Measurements from ENCODE around the gene HOXD1. TPM values are rescaled to one million over a fixed set of nuclear protein-coding genes. Genes with fewer than 3 reads are reported as not detected.

The HOXD1 gene
- total RNA-seq, 4 donors from 2014 or later, result 0.20 TPM; not detected in 3

- in situ Hi-C loops (cut with MboI; ENCODE audit: low sequenced_read_pairs in 4 of 4), result no loop called here
These were observed 31.5 kb upstream of the HOXD1 start, which contains the start of gene HOXD3 for GRCh38 chr2:176156807-176157498. Gene HOXD3 (plus strand): TSS chr2:176157307. CDS start chr2:176169115, 11,808 bp downstream.

GRCh38 chr2:176157499-176158185 is 30.8 kb upstream of the HOXD1 start:
- Histone ChIP-seq H3K27ac (no peak overlapping the region), H3K4me3 (peak overlapping the region in 3 of 4 donors; percentile 8 to 41 (median 30)), H3K9me3 (no peaks in the 10 kb centered on the region), H3K36me3 (no peaks in the 10 kb centered on the region), H3K27me3 (peaks cover 45 to 68% (median 59%) of the 10 kb centered on the region in 3 donors), H3K4me1 (peaks cover 4 to 5% of the 10 kb centered on the region in 2 donors)
- DNase-seq, result no peak
- no peak for ATAC-seq
- in situ Hi-C loops (cut with MboI; ENCODE audit: low sequenced_read_pairs in 4 of 4) (no loop called here), intact Hi-C loops (cut with DNase I; ENCODE audit: low total_unique reads) (no loop called here)
- no peak for TF ChIP-seq POLR2A (IDR thresholded peaks at IDR 0.05)
- TF ChIP-seq CTCF (IDR thresholded peaks at IDR 0.05 in 4 of 5, conservative IDR thresholded peaks at IDR 0.05 in 1 of 5), result no peak

More at GRCh38 chr2:176156807-176157498, 31.5 kb upstream of the HOXD1 start, which contains the start of gene HOXD3:
- TF ChIP-seq POLR2A (IDR thresholded peaks at IDR 0.05) (no peak), CTCF (IDR thresholded peaks at IDR 0.05 in 4 of 5, conservative IDR thresholded peaks at IDR 0.05 in 1 of 5) (no peak)
- Histone ChIP-seq H3K9me3 (no peaks in the 10 kb centered on the region), H3K4me1 (peaks cover 4 to 5% of the 10 kb centered on the region in 2 donors), H3K4me3 (peak within 1 kb of the TSS in 3 of 4 donors; percentile 8 to 41 (median 30)), H3K27ac (no peak within 1 kb of the TSS), H3K36me3 (no peaks in the 10 kb centered on the region), H3K27me3 (peaks cover 43 to 63% (median 53%) of the 10 kb centered on the region in 3 donors)
- ATAC-seq (no peak), DNase-seq (no peak)
- intact Hi-C loops (cut with DNase I; ENCODE audit: low total_unique reads), result no loop called here

- no peak for ATAC-seq
These were observed 30.3 kb upstream of the HOXD1 start for GRCh38 chr2:176158186-176158591.

More at GRCh38 chr2:176158186-176158591, 30.3 kb upstream of the HOXD1 start:
- no peak for DNase-seq
- no peak overlapping the region for H3K27ac ChIP-seq
- H3K9me3 ChIP-seq, result no peaks in the 10 kb centered on the region
- peaks cover 4 to 5% of the 10 kb centered on the region in 2 donors for H3K4me1 ChIP-seq
- peak overlapping the region in 1 of 4 donors; percentile 41 for H3K4me3 ChIP-seq
- in situ Hi-C loops (cut with MboI; ENCODE audit: low sequenced_read_pairs in 4 of 4), result no loop called here
- intact Hi-C loops (cut with DNase I; ENCODE audit: low total_unique reads), result no loop called here
- peaks cover 45 to 74% (median 65%) of the 10 kb centered on the region in 3 donors for H3K27me3 ChIP-seq
- TF ChIP-seq POLR2A (IDR thresholded peaks at IDR 0.05) (no peak), CTCF (IDR thresholded peaks at IDR 0.05 in 4 of 5, conservative IDR thresholded peaks at IDR 0.05 in 1 of 5) (no peak)
- H3K36me3 ChIP-seq, result no peaks in the 10 kb centered on the region

Data from gastrocnemius medialis (tissue), 4 donors.